Right atrium auricular region (tissue), 2 donors: ENCODE data around the gene ABHD16A. TPM values are rescaled to one million over a fixed set of nuclear protein-coding genes. Genes with fewer than 3 reads are reported as not detected.

Experiments used
- DNase-seq: peaks from one replicate; pipeline ENCODE4 v3.0.0-alpha.2; 2019; ENCODE audit warnings: low spot score
- H3K27ac ChIP-seq, 2 donors: fragments of 200-600 bp; sonication (generic); 1 replicate in 1 of 2; 2 replicates in 1 of 2; pipeline ENCODE4 v1.5.1; 2016 to 2019
- H3K27me3 ChIP-seq, 2 donors: fragments of 200-600 bp; sonication (generic); one replicate each; pipeline versions ENCODE4 v1.5.1 to v1.6.0; 2017 to 2019
- H3K36me3 ChIP-seq: fragments of 200-600 bp; sonication (generic); one replicate; pipeline ENCODE4 v1.5.1; 2016
- H3K4me1 ChIP-seq, 2 donors: fragments of 200-600 bp; sonication (generic); one replicate each; pipeline versions ENCODE4 v1.5.1 to v1.6.0; 2017 to 2019
- H3K4me3 ChIP-seq, 2 donors: fragments of 200-600 bp; sonication (generic); 1 replicate in 1 of 2; 2 replicates in 1 of 2; pipeline ENCODE4 v1.5.1; 2017 to 2019; ENCODE audit warnings: mild to moderate bottlenecking in 1 of 2, moderate library complexity in 1 of 2
- H3K9me3 ChIP-seq, 2 donors: fragments of 200-600 bp; sonication (generic); one replicate each; pipeline ENCODE4 v1.5.1; 2019
- CTCF ChIP-seq, 2 donors: fragments of 200-600 bp; sonication (generic); IDR thresholded peaks; one replicate each; pipeline ENCODE4 v1.5.1; 2019; ENCODE audit warnings: antibody characterized with exemption in 2 of 2
- total RNA-seq, 2 donors: library from RNA; depleted of rRNA; stranded (reverse); fragments of >200 nt; gene quantifications; one replicate each; pipeline ENCODE4 v1.1.0, GENCODE V29; 2016

Gene ABHD16A
- total RNA-seq, 2 donors from 2014 or later, result 22.7 to 29.4 TPM

- H3K9me3 ChIP-seq, result no peaks in the 10 kb centered on the region
- no peaks in the 10 kb centered on the region for H3K27me3 ChIP-seq
- no peak for DNase-seq
- no peak overlapping the region for H3K4me3 ChIP-seq
- H3K36me3 ChIP-seq, result peaks cover 91% of the 10 kb centered on the region
- no peak for TF ChIP-seq CTCF (IDR thresholded peaks at IDR 0.05)
- H3K4me1 ChIP-seq, result no peaks in the 10 kb centered on the region
- H3K27ac ChIP-seq, result no peak overlapping the region
These were observed 11.5 kb downstream of the ABHD16A start for GRCh38 chr6:31691564-31692108.

- no peaks in the 10 kb centered on the region for H3K4me1 ChIP-seq
- H3K9me3 ChIP-seq, result no peaks in the 10 kb centered on the region
- no peak overlapping the region for H3K27ac ChIP-seq
- TF ChIP-seq CTCF (IDR thresholded peaks at IDR 0.05), result no peak
- no peak overlapping the region for H3K4me3 ChIP-seq
- DNase-seq, result no peak
- H3K36me3 ChIP-seq, result peaks cover 91% of the 10 kb centered on the region
- H3K27me3 ChIP-seq, result no peaks in the 10 kb centered on the region
These were observed 12.1 kb downstream of the ABHD16A start for GRCh38 chr6:31691078-31691463.

GRCh38 chr6:31690231-31691077 lies 12.7 kb downstream of the ABHD16A start:
- Histone ChIP-seq H3K4me1 (no peaks in the 10 kb centered on the region), H3K9me3 (no peaks in the 10 kb centered on the region), H3K27me3 (no peaks in the 10 kb centered on the region), H3K27ac (no peak overlapping the region), H3K36me3 (peaks cover 86% of the 10 kb centered on the region), H3K4me3 (no peak overlapping the region)
- no peak for TF ChIP-seq CTCF (IDR thresholded peaks at IDR 0.05)
- DNase-seq, result no peak

GRCh38 chr6:31689249-31690110 lies 13.6 kb downstream of the ABHD16A start:
- Histone ChIP-seq H3K4me1 (no peaks in the 10 kb centered on the region), H3K27me3 (no peaks in the 10 kb centered on the region), H3K27ac (no peak overlapping the region), H3K36me3 (peaks cover 76% of the 10 kb centered on the region), H3K4me3 (no peak overlapping the region), H3K9me3 (no peaks in the 10 kb centered on the region)
- DNase-seq, result no peak
- TF ChIP-seq CTCF (IDR thresholded peaks at IDR 0.05), result peak in 1 of 2 donors; percentile 24

- Histone ChIP-seq H3K27ac (no peak overlapping the region), H3K4me1 (no peaks in the 10 kb centered on the region), H3K4me3 (no peak overlapping the region), H3K9me3 (no peaks in the 10 kb centered on the region), H3K36me3 (peaks cover 69% of the 10 kb centered on the region), H3K27me3 (no peaks in the 10 kb centered on the region)
- TF ChIP-seq CTCF (IDR thresholded peaks at IDR 0.05), result no peak
- no peak for DNase-seq
These were observed 15.0 kb downstream of the ABHD16A start for GRCh38 chr6:31687860-31688693.
